Keratinocyte (primary cell): ENCODE results near the gene TREM2. TPM values are rescaled to one million over a fixed set of nuclear protein-coding genes. Genes with fewer than 3 reads are reported as not detected.

Experiments used
- DNase-seq: peaks from one replicate; pipeline ENCODE4 v3.0.0-alpha.2; 2011; ENCODE audit warnings: low read depth, missing footprints, low spot score
- FAIRE-seq: peaks from 2 replicates; lab custom pipeline; 2011; peaks lifted over from hg19 to GRCh38; lab: Jason Lieb, UNC
- H2AFZ ChIP-seq: 2 replicates; pipeline ENCODE4 v1.6.0; 2012; ENCODE audit warnings: low read length, control low read depth, inconsistent platforms; ENCODE audit not compliant: control insufficient read depth
- H3K27ac ChIP-seq: 2 replicates; pipeline ENCODE4 v1.5.1; 2011; ENCODE audit warnings: low read length; ENCODE audit not compliant: control insufficient read depth, insufficient read depth
- H3K27me3 ChIP-seq: 3 replicates; pipeline ENCODE4 v1.6.0; 2011; ENCODE audit warnings: low read length; ENCODE audit not compliant: control insufficient read depth, insufficient read depth; ENCODE audit errors: extremely low read depth
- H3K36me3 ChIP-seq, 2 experiments: 2 replicates in 1 of 2; 3 replicates in 1 of 2; pipeline ENCODE4 v1.5.1; 2011; ENCODE audit warnings: low read length in 2 of 2, mild to moderate bottlenecking in 1 of 2; ENCODE audit not compliant: control insufficient read depth in 2 of 2, insufficient read depth in 2 of 2; ENCODE audit errors: extremely low read depth in 1 of 2
- H3K4me1 ChIP-seq: 3 replicates; pipeline ENCODE4 v1.5.1; 2011; ENCODE audit warnings: low read length; ENCODE audit not compliant: control insufficient read depth, insufficient read depth; ENCODE audit errors: extremely low read depth
- H3K4me2 ChIP-seq: 3 replicates; pipeline ENCODE4 v1.6.0; 2011; ENCODE audit warnings: low read depth, low read length; ENCODE audit not compliant: control insufficient read depth, insufficient read depth; ENCODE audit errors: extremely low read depth
- H3K4me3 ChIP-seq, 3 experiments: fragments of 200-600 bp in 1 of 3; sonication (generic) in 1 of 3; 2 replicates in 2 of 3; 3 replicates in 1 of 3; pipeline ENCODE4 v1.5.1; 2011 to 2016; ENCODE audit warnings: low read length in 3 of 3, mild to moderate bottlenecking in 3 of 3, control low read depth in 2 of 3, inconsistent platforms in 1 of 3, low read depth in 1 of 3, mixed read lengths in 1 of 3, mixed run types in 1 of 3, moderate library complexity in 1 of 3; ENCODE audit not compliant: control insufficient read depth in 2 of 3, insufficient read depth in 2 of 3; ENCODE audit errors: extremely low read depth in 1 of 3
- H3K79me2 ChIP-seq: 2 replicates; pipeline ENCODE4 v1.6.0; 2012; ENCODE audit warnings: low read length; ENCODE audit not compliant: control insufficient read depth, insufficient read depth
- H3K9ac ChIP-seq: 3 replicates; pipeline ENCODE4 v1.6.0; 2011; ENCODE audit warnings: low read length; ENCODE audit not compliant: control insufficient read depth, insufficient read depth; ENCODE audit errors: extremely low read depth
- H3K9me1 ChIP-seq: 3 replicates; pipeline ENCODE4 v1.6.0; 2011; ENCODE audit warnings: low read length; ENCODE audit not compliant: control insufficient read depth, insufficient read depth; ENCODE audit errors: extremely low read depth
- H3K9me3 ChIP-seq: 2 replicates; pipeline ENCODE4 v1.5.1; 2012; ENCODE audit warnings: low read depth, low read length; ENCODE audit not compliant: control insufficient read depth
- H4K20me1 ChIP-seq: 3 replicates; pipeline ENCODE4 v1.6.0; 2011; ENCODE audit warnings: low read length; ENCODE audit not compliant: control insufficient read depth, insufficient read depth; ENCODE audit errors: extremely low read depth
- EZH2 ChIP-seq: IDR thresholded peaks from one replicate; pipeline ENCODE4 v1.6.1; 2012; ENCODE audit warnings: inconsistent platforms, mild to moderate bottlenecking, low read length, moderate library complexity
- dilution Hi-C: fragments of 300-500 bp; cut with MboI; formaldehyde crosslinking; loops from one replicate; pipeline ENCODE4 v1.7.0; 2020; ENCODE audit warnings: low sequenced_read_pairs; ENCODE audit not compliant: extremely low pct_ligation_motif_present
- polyA plus RNA-seq, 5 experiments: library from polyadenylated mRNA; depleted of rRNA in 3 of 5; stranded (reverse) in 3 of 5; stranded (forward) in 1 of 5; unstranded in 1 of 5; fragments of >200 nt; gene quantifications; 1 replicate in 1 of 5; 2 replicates in 3 of 5; 3 replicates in 1 of 5; pipeline versions ENCODE4 v1.2.1 to v1.2.3, GENCODE V29; 2011 to 2012; ENCODE audit warnings: missing spikeins in 2 of 5, low read depth in 1 of 5, low replicate concordance in 1 of 5
- TF ChIP-seq, protein P1 (sequence below), 3 experiments: IDR thresholded peaks in 1 of 3; conservative IDR thresholded peaks in 1 of 3; optimal IDR thresholded peaks in 1 of 3; 2 replicates in 2 of 3; 3 replicates in 1 of 3; pipeline versions ENCODE3 to v1.5.1; 2011; ENCODE audit warnings: low read length in 3 of 3, mild to moderate bottlenecking in 3 of 3, moderate library complexity in 2 of 3, control low read depth in 1 of 3, inconsistent platforms in 1 of 3; ENCODE audit not compliant: insufficient read depth in 2 of 3; ENCODE audit errors: extremely low read depth in 1 of 3

The TREM2 gene
- polyA plus RNA-seq, 1 donor (not counting 4 experiments of a cell fraction or from before 2014, with no cell fraction given), result 4.0 TPM

DNA sequence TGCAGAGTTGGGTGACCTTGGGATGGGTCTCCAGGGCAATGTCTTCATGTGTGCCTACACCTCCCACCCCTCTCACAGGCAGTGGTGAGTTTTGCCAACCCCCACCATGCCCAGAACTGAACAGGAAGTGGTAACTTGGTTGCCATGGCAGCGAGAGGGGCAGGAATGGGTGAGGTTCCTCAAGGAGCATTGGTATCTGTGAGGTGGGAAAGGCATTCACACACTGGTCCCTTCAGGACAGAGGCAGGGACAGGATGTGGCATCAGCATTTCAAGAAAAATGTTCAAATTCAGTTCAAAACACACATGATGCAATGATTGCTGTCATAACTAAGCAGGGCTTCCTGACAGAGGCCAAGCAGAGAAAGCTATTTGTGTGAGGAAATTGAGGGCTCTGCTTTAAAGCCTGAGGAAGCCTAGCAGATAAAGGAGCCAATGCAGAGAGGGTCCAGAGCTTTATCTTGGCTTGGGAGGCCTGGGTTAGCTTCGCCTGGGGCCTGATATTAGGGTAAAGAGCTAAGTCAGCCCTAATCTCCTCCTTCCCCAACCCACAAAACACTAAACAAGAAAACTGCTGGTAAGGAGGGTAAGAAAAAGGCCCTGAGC lies 37.5 kb upstream of the TREM2 start:
- Histone ChIP-seq H3K9me3 (no peaks in the 10 kb centered on the region), H3K9me1 (no peaks in the 10 kb centered on the region), H4K20me1 (no peaks in the 10 kb centered on the region), H3K4me1 (peaks cover 9% of the 10 kb centered on the region), H3K27ac (no peak overlapping the region), H3K79me2 (no peaks in the 10 kb centered on the region), H3K4me3 (no peak overlapping the region), H3K4me2 (peak overlapping the region; percentile 44), H3K27me3 (no peaks in the 10 kb centered on the region), H3K9ac (no peak overlapping the region), H2AFZ (peak overlapping the region; percentile 31), H3K36me3 (no peaks in the 10 kb centered on the region)
- DNase-seq (no peak), FAIRE-seq (no peak)
- dilution Hi-C loops, result no loop called here
- TF ChIP-seq, protein P1, sequence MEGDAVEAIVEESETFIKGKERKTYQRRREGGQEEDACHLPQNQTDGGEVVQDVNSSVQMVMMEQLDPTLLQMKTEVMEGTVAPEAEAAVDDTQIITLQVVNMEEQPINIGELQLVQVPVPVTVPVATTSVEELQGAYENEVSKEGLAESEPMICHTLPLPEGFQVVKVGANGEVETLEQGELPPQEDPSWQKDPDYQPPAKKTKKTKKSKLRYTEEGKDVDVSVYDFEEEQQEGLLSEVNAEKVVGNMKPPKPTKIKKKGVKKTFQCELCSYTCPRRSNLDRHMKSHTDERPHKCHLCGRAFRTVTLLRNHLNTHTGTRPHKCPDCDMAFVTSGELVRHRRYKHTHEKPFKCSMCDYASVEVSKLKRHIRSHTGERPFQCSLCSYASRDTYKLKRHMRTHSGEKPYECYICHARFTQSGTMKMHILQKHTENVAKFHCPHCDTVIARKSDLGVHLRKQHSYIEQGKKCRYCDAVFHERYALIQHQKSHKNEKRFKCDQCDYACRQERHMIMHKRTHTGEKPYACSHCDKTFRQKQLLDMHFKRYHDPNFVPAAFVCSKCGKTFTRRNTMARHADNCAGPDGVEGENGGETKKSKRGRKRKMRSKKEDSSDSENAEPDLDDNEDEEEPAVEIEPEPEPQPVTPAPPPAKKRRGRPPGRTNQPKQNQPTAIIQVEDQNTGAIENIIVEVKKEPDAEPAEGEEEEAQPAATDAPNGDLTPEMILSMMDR (optimal IDR thresholded peaks at IDR 0.05 in 1 of 3, IDR thresholded peaks at IDR 0.05 in 1 of 3, conservative IDR thresholded peaks at IDR 0.05 in 1 of 3; ENCODE audit: extremely low read depth in 1 of 3, insufficient read depth in 2 of 3, low read length in 3 of 3), result no peak
- no peak for TF ChIP-seq EZH2

DNA sequence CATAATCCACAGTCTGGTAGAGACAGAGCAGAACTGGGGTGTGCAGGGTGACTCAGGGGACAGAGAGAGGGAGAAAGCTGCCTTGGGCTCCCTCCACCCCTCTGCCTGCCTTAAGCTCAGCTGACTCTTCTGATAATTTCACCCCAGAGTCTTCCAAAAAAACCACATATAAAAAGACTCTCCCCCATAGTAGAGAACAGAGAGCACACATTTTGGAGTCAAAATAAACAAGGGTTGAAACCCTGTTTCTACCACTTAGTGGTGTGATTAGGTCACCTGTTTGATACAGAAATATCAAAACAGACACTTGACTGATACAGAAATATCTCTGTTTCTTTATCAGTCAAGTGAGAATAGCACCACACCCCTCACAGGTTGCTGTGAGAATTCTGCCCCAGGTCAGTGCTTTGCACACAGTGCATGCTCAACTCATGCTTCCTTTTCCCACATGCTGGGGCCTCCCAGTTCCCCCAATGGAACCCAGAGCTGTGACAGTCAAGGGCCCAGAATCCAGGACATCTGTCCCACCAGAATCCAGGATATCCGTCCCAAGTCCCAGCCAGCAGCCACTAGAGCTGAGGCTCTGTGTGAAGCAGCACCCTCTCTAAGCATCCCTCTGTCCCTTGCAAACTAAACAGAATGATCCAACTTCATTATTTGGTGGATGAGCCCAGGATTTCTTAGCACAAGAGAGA lies 36.8 kb upstream of the TREM2 start:
- no peaks in the 10 kb centered on the region for H3K9me1 ChIP-seq
- H3K4me1 ChIP-seq, result peaks cover 9% of the 10 kb centered on the region
- no peak overlapping the region for H3K4me2 ChIP-seq
- H3K27ac ChIP-seq, result no peak overlapping the region
- dilution Hi-C loops, result loop anchor here (25.0 kb wide), 1 partner anchor 112 kb away; no protein-coding TSS in a partner anchor
- no peaks in the 10 kb centered on the region for H3K36me3 ChIP-seq
- no peaks in the 10 kb centered on the region for H3K27me3 ChIP-seq
- H2AFZ ChIP-seq, result no peak overlapping the region
- no peak for FAIRE-seq
- no peak for DNase-seq
- H4K20me1 ChIP-seq, result no peaks in the 10 kb centered on the region
- no peak overlapping the region for H3K9ac ChIP-seq
- no peak for TF ChIP-seq EZH2
- TF ChIP-seq, protein P1 (optimal IDR thresholded peaks at IDR 0.05 in 1 of 3, IDR thresholded peaks at IDR 0.05 in 1 of 3, conservative IDR thresholded peaks at IDR 0.05 in 1 of 3; ENCODE audit: extremely low read depth in 1 of 3, insufficient read depth in 2 of 3, low read length in 3 of 3), result no peak
- H3K79me2 ChIP-seq, result no peaks in the 10 kb centered on the region
- H3K4me3 ChIP-seq, result no peak overlapping the region
- no peaks in the 10 kb centered on the region for H3K9me3 ChIP-seq
